GM21390 (cell line): ENCODE results near the gene LMNB1.

ENCODE experiments used
- ATAC-seq: cut with Tn5 transposase; IDR thresholded peaks from one replicate; pipeline ENCODE4 v1.9.1; 2021; ENCODE audit not compliant: unreplicated experiment

The LMNB1 gene

DNA sequence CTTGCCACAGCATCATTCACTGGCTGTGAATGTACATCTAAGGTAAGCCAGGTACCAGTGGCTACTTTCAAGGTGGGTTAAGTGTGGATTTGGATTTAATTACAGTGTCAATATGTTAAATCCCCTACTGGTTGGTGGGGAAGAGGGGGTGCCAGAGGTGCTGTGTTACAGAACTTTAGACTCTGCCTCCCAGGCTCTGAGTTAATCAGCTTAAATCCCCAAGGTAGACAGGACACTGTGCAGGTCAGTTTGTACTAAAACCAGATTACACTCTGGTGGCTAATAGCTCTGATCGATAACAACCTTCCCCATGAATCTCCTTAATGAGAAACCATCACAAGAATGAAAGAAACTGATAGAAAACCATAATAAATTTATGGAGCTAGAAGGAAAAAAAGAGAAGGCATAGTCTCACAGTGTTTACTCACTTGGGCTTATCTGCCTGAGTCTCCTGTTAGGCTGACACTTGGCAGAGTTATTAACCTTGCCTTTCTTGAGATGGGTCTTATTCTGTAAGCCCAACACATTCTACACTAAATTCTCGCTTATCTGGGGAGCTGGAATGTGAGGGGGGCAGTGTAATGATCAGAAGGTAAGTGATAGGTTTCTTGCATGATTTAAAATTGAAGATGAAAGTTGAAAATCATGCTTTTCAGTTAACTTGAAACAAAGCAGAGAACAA lies 106.8 kb downstream of the LMNB1 start:
- no peak for ATAC-seq

DNA sequence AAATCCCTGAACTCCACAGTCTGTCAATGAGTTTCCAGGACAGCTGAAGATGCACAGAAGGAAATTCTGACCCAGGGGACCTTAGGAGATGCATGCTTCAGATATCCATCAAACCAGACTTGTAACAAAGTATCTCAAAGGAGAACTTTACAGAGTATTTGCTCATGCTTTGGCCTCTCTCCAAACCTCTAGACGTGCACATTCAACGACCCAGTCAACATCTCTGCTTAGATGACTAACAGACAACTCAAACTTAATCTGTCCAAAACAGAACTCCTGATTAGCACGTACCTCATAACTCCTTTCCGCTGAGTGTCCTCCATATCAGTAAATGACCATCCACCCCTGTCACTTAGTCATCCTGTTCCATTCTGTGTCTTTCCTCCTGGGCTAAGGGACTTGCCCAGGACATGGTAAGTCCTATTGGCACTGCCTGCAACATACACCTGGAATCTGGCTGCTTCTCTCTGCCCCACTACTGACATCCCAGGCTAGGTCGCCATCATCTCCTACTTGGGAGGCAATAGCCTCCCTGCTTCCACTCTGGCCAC lies 107.4 kb downstream of the LMNB1 start:
- no peak for ATAC-seq
